ENCODE results near the gene GPR158.

Gene GPR158

DNA sequence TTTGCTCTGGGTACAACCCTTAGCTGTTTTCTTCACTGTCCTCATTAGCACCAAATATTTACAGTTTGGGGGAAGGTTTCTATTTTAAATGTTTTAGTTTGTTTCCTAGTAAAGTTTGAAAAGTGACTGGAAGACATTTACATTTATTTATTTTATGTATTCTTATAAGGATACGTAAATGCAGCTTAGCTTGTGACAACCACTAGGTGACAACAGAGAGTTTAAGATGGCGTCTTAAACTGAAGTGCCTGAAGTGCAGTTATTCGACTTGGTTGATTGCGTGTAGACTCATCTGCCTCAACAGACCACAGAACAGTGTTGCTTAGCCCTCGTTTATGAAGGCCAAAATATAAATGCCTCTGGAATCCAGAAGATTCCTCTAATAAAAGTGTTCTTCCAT, 381.1 kb downstream of the GPR158 start:
- TF ChIP-seq, protein P1, sequence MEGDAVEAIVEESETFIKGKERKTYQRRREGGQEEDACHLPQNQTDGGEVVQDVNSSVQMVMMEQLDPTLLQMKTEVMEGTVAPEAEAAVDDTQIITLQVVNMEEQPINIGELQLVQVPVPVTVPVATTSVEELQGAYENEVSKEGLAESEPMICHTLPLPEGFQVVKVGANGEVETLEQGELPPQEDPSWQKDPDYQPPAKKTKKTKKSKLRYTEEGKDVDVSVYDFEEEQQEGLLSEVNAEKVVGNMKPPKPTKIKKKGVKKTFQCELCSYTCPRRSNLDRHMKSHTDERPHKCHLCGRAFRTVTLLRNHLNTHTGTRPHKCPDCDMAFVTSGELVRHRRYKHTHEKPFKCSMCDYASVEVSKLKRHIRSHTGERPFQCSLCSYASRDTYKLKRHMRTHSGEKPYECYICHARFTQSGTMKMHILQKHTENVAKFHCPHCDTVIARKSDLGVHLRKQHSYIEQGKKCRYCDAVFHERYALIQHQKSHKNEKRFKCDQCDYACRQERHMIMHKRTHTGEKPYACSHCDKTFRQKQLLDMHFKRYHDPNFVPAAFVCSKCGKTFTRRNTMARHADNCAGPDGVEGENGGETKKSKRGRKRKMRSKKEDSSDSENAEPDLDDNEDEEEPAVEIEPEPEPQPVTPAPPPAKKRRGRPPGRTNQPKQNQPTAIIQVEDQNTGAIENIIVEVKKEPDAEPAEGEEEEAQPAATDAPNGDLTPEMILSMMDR (IDR thresholded peaks at IDR 0.05) = peak; percentile 28; the same call in 1 of the 2 replicates
- no peak for TF ChIP-seq ZFX (IDR thresholded peaks at IDR 0.05; ENCODE audit: borderline replicate concordance)
- no peak overlapping the region for H3K27ac ChIP-seq

DNA sequence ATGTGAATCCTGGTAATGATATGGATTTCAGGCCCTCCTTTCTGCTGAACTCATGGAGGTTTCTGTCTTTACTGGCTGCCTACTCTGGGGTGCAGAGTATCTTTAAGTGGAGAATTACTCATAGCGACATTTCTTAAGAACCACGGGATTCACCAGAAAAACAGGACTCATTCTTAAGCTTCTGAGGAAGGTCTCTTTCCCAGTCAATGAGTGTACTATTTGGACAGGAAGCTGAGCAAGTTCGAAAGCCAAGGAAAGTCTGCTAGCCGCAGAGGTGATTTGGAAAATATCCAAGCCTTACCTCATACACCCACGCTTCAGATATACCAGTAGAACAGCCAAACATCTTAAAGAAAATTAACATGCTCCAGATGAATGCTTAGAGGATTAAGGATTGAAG, 381.7 kb downstream of the GPR158 start:
- H3K27ac ChIP-seq = no peak overlapping the region
- TF ChIP-seq, protein P1 (IDR thresholded peaks at IDR 0.05) = no peak
- no peak for TF ChIP-seq ZFX (IDR thresholded peaks at IDR 0.05; ENCODE audit: borderline replicate concordance)

DNA sequence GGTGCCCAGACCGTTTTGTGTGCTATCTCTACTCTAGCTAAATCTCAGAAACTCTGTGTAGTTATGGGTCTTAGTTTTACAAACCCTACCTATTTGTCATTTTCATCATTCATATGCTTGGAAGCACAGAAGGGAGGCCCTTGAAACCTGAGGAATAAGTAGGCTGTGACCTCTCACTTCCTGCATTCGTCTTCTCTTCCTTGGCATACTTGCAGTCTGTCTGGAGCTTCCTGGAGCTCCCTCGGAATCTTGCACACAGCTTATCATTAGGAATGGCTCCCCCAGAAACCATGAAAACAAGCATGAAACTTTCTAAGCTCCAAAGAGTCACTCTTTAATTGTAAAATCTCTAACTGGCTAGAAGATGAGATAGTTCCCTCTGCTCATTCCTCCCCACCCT, 382.3 kb downstream of the GPR158 start:
- no peak overlapping the region for H3K27ac ChIP-seq
- no peak for TF ChIP-seq ZFX (IDR thresholded peaks at IDR 0.05; ENCODE audit: borderline replicate concordance)
- TF ChIP-seq, protein P1 (IDR thresholded peaks at IDR 0.05) = no peak

DNA sequence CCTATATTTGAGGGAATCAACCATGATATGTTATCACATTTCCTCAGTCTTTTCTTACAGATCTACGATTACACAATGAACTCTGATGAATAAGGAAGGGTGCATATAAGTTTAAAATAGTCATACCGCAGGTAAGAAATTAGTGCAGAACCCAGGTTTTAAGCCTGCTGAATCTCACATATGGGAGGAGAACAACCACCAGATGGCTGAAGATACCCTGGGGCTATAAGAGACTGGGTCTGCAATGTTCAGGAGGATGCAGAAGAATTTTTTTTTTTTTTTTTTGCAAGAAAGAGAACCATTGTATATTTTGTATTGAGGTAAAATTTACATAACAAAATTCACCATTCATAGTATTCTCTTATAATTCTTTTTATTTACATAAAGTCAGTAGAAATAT, 387.0 kb downstream of the GPR158 start:
- no peak overlapping the region for H3K27ac ChIP-seq
- TF ChIP-seq, protein P1 (IDR thresholded peaks at IDR 0.05) = no peak
- TF ChIP-seq ZFX (IDR thresholded peaks at IDR 0.05; ENCODE audit: borderline replicate concordance) = no peak

DNA sequence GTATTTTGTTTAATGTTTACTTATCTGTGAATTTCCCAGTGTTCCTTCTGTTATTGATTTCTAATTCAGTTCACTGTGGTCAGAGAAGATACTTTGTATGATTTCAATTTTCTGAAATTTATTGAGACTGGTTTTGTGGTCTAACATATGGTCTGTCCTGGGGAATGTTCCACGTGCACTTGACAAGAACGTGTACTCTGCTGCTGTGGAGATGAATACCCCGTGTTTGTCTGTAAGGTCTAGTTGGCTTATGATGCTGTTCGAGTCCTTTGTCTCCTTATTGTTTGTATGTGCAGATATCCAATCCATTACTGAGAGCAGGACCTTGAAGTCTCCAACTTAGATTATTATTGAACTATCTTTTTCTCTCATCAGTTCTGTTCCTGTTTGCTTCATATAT, 387.7 kb downstream of the GPR158 start:
- no peak for TF ChIP-seq ZFX (IDR thresholded peaks at IDR 0.05; ENCODE audit: borderline replicate concordance)
- TF ChIP-seq, protein P1 (IDR thresholded peaks at IDR 0.05) = no peak
- H3K27ac ChIP-seq = no peak overlapping the region

DNA sequence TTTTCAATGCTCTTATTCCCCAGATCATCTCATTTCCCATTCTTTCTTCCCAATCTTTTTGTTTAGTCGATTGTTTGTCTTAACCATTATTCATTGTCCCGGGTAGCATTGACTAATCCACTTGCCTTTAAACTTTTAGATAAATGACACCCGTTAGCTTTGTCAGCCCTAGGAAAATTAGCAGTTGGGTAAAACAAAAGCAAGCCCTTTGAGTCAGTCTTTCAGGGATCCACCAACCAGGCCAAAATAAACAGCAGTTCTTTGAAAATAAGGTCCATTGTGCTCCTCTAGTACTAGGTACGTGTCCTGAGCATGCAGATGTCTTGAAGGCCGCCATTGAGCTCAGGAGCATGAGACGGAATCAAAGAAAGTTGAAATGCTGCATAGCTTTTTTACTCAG, 389.6 kb downstream of the GPR158 start:
- no peak overlapping the region for H3K27ac ChIP-seq
- no peak for TF ChIP-seq ZFX (IDR thresholded peaks at IDR 0.05; ENCODE audit: borderline replicate concordance)
- TF ChIP-seq, protein P1 (IDR thresholded peaks at IDR 0.05) = no peak

DNA sequence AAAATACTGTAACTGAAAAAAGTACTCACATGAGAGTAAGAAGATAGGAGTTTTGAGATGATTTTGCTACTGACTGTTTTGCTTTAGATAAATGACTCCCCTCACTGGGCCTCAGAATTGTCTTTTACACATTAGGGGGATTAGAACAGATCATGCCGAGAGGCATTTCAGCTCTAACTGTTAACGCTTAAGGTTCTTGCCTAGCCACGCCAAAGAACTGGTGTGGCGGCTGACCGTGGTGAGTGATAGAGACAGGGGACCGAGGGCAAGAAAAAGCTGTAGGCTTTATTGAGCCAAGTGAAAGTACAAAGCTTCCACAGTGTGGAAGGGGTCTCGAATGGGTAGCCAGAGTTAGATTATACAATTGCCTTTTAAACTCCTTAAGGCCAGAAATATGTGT, 390.8 kb downstream of the GPR158 start:
- TF ChIP-seq, protein P1 (IDR thresholded peaks at IDR 0.05) = no peak
- TF ChIP-seq ZFX (IDR thresholded peaks at IDR 0.05; ENCODE audit: borderline replicate concordance) = no peak
- no peak overlapping the region for H3K27ac ChIP-seq
